ENCODE results near the gene HERPUD1.
A peak's percentile ranks its signal among the peaks of the same experiment; 100 is the strongest.
"Not testable (repeated sequence)": the region's sequence is repeated elsewhere in the genome, so short reads cannot be mapped to it uniquely, and the experiment has no call there.

Gene HERPUD1

GRCh38 chr16:56956756-56957155 is 24.8 kb downstream of the HERPUD1 start:
- DNase-seq (ENCODE audit: low read depth in 3 of 3) = no peak

- DNase-seq (ENCODE audit: low read depth in 3 of 3) = no peak
Measured at GRCh38 chr16:56960681-56961281, 28.8 kb downstream of the HERPUD1 start.

GRCh38 chr16:56961386-56961785 is 29.4 kb downstream of the HERPUD1 start:
- no peak for DNase-seq (ENCODE audit: low read depth in 3 of 3)

- DNase-seq (ENCODE audit: low read depth in 3 of 3) = no peak
Measured at GRCh38 chr16:56961851-56962281, 29.9 kb downstream of the HERPUD1 start, which contains the start of gene CETP. Gene CETP (plus strand): TSS chr16:56961950. CDS start chr16:56961980, 30 bp downstream.

- peak; percentile 87 to 96 (median 94) for DNase-seq (ENCODE audit: low read depth in 3 of 3)
Measured at GRCh38 chr16:56964243-56965148, 32.6 kb downstream of the HERPUD1 start.

- DNase-seq (ENCODE audit: low read depth in 3 of 3) = no peak
Measured at GRCh38 chr16:56965149-56966092, 33.5 kb downstream of the HERPUD1 start.

GRCh38 chr16:56966093-56966475 is 34.1 kb downstream of the HERPUD1 start:
- DNase-seq (ENCODE audit: low read depth in 3 of 3) = no peak

- DNase-seq (ENCODE audit: low read depth in 3 of 3) = no peak
Measured at GRCh38 chr16:56967733-56968132, 35.8 kb downstream of the HERPUD1 start.

GRCh38 chr16:56969769-56970168 is 37.8 kb downstream of the HERPUD1 start:
- DNase-seq (ENCODE audit: low read depth in 3 of 3) = no peak

GRCh38 chr16:56970934-56971767 is 39.2 kb downstream of the HERPUD1 start:
- DNase-seq (ENCODE audit: low read depth in 3 of 3) = no peak

GRCh38 chr16:56971768-56972043 is 39.8 kb downstream of the HERPUD1 start:
- DNase-seq (ENCODE audit: low read depth in 3 of 3) = no peak

- DNase-seq (ENCODE audit: low read depth in 3 of 3) = no peak
Measured at GRCh38 chr16:56972403-56973293, 40.7 kb downstream of the HERPUD1 start.

GRCh38 chr16:56973294-56973689 is 41.4 kb downstream of the HERPUD1 start:
- no peak for DNase-seq (ENCODE audit: low read depth in 3 of 3)

GRCh38 chr16:56973899-56974298 is 42.0 kb downstream of the HERPUD1 start:
- not testable (repeated sequence) for DNase-seq (ENCODE audit: low read depth in 3 of 3)

GRCh38 chr16:56974549-56975300 is 42.8 kb downstream of the HERPUD1 start:
- no peak for DNase-seq (ENCODE audit: low read depth in 3 of 3)

GRCh38 chr16:56975714-56976113 is 43.8 kb downstream of the HERPUD1 start:
- DNase-seq (ENCODE audit: low read depth in 3 of 3) = no peak

GRCh38 chr16:56977216-56977615 is 45.3 kb downstream of the HERPUD1 start:
- no peak for DNase-seq (ENCODE audit: low read depth in 3 of 3)

- no peak for DNase-seq (ENCODE audit: low read depth in 3 of 3)
Measured at GRCh38 chr16:56977823-56978430, 46.0 kb downstream of the HERPUD1 start.

- no peak for DNase-seq (ENCODE audit: low read depth in 3 of 3)
Measured at GRCh38 chr16:56980201-56980535, 48.2 kb downstream of the HERPUD1 start.
